Measurements from ENCODE around the gene FXYD1.
"Not testable (repeated sequence)": the region's sequence is repeated elsewhere in the genome, so short reads cannot be mapped to it uniquely, and the experiment has no call there.

FXYD1 gene

DNA sequence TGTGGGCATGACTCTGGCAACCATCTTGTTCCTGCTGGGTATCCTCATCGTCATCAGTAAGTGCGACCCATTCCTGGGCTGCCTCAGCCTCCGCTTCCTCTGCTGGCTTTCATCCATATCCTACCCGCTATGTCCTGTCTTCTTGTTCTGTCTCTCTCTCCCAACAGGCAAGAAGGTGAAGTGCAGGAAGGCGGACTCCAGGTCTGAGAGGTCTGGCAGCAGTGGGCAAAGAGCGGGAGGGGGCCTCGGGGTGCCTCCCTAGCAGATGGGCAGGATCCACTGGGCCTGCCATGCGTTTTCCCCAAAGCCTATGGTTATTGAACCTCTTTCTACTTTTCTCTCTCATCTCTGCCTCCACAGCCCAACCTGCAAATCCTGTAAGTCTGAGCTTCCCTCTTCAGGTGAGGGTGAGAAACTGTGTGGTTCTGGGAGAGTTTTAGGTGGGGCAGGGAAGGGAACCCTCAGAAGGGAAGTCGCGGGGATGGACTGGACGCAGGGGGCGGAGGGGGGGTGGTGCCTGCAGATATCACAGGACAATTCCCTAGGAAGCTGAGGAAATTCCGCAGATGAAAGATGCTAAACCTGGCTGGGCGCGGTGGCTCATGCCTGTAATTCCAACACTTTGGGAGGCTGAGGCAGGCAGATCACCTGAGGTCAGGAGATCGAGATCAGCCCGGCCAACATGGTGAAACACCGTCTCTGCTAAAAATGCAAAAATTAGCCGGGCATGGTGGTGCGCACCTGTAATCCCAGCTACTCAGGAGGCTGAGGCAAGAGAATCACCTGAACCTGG, 12.8 kb downstream of the FXYD1 start:
- TF ChIP-seq, protein P1, sequence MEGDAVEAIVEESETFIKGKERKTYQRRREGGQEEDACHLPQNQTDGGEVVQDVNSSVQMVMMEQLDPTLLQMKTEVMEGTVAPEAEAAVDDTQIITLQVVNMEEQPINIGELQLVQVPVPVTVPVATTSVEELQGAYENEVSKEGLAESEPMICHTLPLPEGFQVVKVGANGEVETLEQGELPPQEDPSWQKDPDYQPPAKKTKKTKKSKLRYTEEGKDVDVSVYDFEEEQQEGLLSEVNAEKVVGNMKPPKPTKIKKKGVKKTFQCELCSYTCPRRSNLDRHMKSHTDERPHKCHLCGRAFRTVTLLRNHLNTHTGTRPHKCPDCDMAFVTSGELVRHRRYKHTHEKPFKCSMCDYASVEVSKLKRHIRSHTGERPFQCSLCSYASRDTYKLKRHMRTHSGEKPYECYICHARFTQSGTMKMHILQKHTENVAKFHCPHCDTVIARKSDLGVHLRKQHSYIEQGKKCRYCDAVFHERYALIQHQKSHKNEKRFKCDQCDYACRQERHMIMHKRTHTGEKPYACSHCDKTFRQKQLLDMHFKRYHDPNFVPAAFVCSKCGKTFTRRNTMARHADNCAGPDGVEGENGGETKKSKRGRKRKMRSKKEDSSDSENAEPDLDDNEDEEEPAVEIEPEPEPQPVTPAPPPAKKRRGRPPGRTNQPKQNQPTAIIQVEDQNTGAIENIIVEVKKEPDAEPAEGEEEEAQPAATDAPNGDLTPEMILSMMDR (IDR thresholded peaks at IDR 0.05): no peak
- no peaks in the 10 kb centered on the region for H3K9me3 ChIP-seq
- H3K27ac ChIP-seq: no peak overlapping the region
- H3K4me3 ChIP-seq (ENCODE audit: low read depth in 1 of 2, low read length in 1 of 2): no peak overlapping the region
- H3K36me3 ChIP-seq: no peaks in the 10 kb centered on the region
- H3K4me1 ChIP-seq (ENCODE audit: control insufficient read depth in 1 of 2, insufficient read depth in 1 of 2, low read depth in 1 of 2, low read length in 1 of 2): peaks cover 32 to 42% of the 10 kb centered on the region in 2 experiments
- peaks cover 11% of the 10 kb centered on the region for H3K27me3 ChIP-seq

DNA sequence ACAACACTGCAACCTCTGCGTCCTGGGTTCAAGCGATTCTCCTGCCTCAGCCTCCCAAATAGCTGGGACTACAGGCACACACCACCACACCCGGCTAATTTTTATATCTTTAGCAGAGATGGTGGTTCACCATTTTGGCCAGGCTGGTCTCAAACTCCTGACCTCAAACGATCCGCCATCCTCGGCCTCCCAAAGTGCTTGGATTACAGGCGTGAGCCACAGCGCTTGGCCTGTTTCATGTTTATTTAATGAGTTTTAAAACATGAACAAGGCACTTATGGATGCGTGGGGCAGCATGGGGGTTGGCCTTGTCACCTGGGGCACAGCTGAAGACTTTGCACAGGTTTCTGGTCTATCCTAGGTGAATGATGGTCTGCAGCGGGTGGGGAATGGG, 14.5 kb downstream of the FXYD1 start:
- H3K27ac ChIP-seq, H3K9me3 ChIP-seq: not testable (repeated sequence)
- Histone ChIP-seq H3K36me3 (peaks cover 16% of the 10 kb centered on the region), H3K4me1 (ENCODE audit: control insufficient read depth in 1 of 2, insufficient read depth in 1 of 2, low read depth in 1 of 2, low read length in 1 of 2) (peaks cover 32 to 42% of the 10 kb centered on the region in 2 experiments), H3K4me3 (ENCODE audit: low read depth in 1 of 2, low read length in 1 of 2) (peak overlapping the region in 1 of 2 experiments; percentile 82), H3K27me3 (peaks cover 11% of the 10 kb centered on the region)

DNA sequence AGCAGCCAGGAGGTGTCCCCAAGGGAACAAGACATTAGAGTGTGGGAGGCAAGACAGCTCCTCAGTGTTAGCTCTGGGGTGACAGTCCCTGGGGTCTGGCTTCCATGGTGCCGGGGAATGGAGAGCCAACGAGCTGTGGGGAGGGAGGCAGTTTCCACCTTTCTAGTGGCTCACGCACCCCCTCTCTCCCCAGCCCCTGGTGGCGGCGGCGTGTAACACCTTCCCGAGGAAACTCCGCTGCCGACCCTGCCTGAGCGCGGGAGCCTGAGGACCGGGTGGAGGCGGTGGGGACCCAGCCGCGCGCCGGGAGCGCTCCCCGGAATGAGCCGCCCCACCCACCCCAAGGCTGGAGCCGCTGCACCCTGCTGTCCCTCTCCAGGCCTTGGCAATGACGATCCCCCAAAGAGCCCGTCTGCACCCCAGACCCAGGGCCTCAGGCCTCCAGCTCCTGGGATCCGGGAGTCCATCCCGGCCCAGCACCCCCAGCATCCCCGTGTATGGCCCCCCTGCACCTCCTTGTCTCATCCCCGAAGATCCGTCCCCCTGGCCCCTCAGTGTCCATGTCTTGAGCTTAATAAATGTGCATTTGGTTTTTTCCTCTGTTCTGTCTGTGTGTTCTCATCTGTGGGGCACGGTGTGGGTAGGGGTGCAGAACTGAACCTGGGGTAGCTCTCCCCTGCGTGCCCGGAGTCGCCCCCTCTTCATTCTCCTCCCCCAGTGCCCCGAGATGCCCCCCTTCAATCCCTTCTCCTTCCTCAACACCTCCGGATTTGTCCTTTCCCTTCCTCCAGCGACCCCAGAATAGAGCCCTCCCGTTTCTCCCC, 15.3 kb downstream of the FXYD1 start:
- peaks cover 11% of the 10 kb centered on the region for H3K27me3 ChIP-seq
- H3K4me1 ChIP-seq (ENCODE audit: control insufficient read depth in 1 of 2, insufficient read depth in 1 of 2, low read depth in 1 of 2, low read length in 1 of 2): peaks cover 32 to 42% of the 10 kb centered on the region in 2 experiments
- no peaks in the 10 kb centered on the region for H3K9me3 ChIP-seq
- H3K4me3 ChIP-seq (ENCODE audit: low read depth in 1 of 2, low read length in 1 of 2): peak overlapping the region; percentile 82 to 85
- TF ChIP-seq, protein P1 (IDR thresholded peaks at IDR 0.05): peak; percentile 33
- peaks cover 24% of the 10 kb centered on the region for H3K36me3 ChIP-seq
- peak overlapping the region; percentile 64 for H3K27ac ChIP-seq

DNA sequence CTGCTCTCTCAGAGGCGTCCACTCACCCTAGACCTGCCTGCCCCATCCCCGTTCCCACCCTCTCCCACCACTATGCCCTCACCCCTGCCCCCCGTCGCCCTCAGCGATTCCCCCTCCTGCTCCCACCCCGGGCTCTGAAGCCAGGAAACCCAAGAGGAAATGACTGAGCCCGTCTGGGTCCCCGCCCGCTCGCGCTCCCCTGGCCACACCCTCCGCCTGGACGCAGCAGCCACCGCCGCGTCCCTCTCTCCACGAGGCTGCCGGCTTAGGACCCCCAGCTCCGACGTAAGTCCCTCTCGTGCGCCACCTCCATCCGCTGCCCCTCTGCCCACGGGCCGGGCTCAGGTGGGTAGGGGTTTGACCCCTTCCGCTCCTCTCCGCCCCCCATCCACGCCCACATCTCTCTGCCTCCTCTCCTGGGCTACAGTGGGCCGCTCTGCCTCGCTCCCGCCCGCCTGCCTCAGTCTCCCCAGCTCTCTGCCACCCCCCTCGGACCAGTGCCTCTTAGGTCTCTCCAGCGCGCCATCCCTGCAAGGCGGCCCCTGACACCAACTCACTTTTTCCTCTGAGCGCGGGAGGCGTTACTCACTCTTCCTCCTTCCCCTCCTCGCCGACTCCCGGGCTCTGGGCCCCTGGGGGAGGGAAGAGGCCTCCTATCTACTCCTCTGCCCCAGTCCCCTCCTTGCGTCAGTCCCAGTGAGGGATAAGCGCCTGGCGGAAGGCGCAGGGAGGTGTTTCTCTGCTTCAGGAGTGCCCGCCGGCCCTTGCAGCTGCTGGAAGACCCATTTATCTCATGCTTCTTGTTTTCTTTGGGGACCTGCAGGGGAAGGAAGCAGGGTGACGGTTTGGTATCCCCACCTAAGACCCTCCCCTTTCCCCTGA, 16.1 kb downstream of the FXYD1 start, which contains the start of gene FXYD5:
FXYD5 (plus strand) TSS at position 211 of the 882 bp plus-strand sequence. CDS start 816 bp downstream, outside the sequence.
- H3K4me1 ChIP-seq (ENCODE audit: control insufficient read depth in 1 of 2, insufficient read depth in 1 of 2, low read depth in 1 of 2, low read length in 1 of 2): peaks cover 32 to 42% of the 10 kb centered on the region in 2 experiments
- H3K4me3 ChIP-seq (ENCODE audit: low read depth in 1 of 2, low read length in 1 of 2): peak within 1 kb of the TSS; percentile 82 to 85
- peaks cover 11% of the 10 kb centered on the region for H3K27me3 ChIP-seq
- no peaks in the 10 kb centered on the region for H3K9me3 ChIP-seq
- peaks cover 32% of the 10 kb centered on the region for H3K36me3 ChIP-seq
- TF ChIP-seq, protein P1 (IDR thresholded peaks at IDR 0.05): no peak
- H3K27ac ChIP-seq: peak within 1 kb of the TSS; percentile 64

DNA sequence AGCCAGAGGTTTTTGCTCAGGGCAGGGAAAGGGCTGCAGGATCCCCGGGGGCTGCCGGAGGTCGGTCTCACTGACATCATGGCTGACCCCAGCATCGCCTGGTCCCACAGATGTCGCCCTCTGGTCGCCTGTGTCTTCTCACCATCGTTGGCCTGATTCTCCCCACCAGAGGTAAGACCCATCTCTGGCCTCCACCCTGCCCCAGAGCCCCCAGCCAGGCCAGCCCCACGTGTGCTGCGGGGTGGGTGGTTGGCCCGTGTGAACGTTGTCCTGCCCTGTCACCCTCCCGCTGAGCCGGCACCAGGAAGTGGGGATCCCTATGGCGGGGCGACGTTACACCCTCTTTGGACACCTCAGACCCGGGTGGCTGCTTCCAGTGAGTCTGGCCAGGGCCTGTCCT, 16.8 kb downstream of the FXYD1 start:
- H3K27me3 ChIP-seq: peaks cover 11% of the 10 kb centered on the region
- no peaks in the 10 kb centered on the region for H3K9me3 ChIP-seq
- H3K27ac ChIP-seq: peak overlapping the region; percentile 64
- H3K4me3 ChIP-seq (ENCODE audit: low read depth in 1 of 2, low read length in 1 of 2): peak overlapping the region; percentile 82 to 85
- H3K36me3 ChIP-seq: peaks cover 39% of the 10 kb centered on the region
- TF ChIP-seq, protein P1 (IDR thresholded peaks at IDR 0.05): no peak
- H3K4me1 ChIP-seq (ENCODE audit: control insufficient read depth in 1 of 2, insufficient read depth in 1 of 2, low read depth in 1 of 2, low read length in 1 of 2): peaks cover 32 to 42% of the 10 kb centered on the region in 2 experiments
